Embryonic facial prominence (tissue), 1 donor: ENCODE measurements around the gene PSTPIP2.
"Not testable (repeated sequence)": the region's sequence is repeated elsewhere in the genome, so short reads cannot be mapped to it uniquely, and the experiment has no call there.

Source experiments
- DNase-seq: peaks from one replicate; pipeline ENCODE4 v3.0.0-alpha.2; 2016; ENCODE audit errors: extremely low spot score

PSTPIP2 gene

DNA sequence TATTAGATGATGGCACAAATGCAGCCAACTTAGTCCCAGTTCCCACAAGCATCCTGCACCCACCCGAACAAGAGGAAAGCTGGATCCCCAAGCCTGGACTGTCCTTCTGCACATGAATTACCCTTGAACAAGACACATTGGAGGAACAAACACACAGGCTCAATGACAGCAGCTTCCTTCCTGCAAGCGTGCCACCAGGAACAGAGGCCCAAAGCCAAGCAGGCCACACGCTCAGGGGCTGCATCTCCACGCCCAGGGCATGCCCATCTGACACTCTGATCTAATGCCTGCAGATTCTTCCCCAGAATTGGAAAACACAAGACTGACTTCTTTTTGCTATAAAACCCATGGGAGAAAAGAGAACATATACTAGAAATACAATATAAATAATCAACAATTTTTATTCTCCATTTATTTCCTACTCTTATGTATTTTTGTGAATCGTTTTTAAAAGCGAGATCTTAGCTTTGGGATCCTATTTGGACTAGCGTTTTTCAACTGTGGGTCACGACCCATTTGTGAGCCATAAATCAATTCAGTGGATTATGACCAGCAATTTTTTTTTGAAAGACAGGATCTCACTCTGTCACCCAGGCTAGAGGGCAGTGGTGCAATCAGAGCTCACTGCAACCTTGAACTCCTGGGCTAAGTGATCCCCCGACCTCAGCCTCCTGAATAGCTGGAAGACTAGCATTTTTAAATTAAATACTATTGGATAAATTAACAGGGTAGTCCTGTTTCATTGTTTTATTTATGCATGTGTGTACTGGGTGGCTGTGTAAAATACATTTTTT is 34.4 kb downstream of the PSTPIP2 start:
- no peak for DNase-seq

DNA sequence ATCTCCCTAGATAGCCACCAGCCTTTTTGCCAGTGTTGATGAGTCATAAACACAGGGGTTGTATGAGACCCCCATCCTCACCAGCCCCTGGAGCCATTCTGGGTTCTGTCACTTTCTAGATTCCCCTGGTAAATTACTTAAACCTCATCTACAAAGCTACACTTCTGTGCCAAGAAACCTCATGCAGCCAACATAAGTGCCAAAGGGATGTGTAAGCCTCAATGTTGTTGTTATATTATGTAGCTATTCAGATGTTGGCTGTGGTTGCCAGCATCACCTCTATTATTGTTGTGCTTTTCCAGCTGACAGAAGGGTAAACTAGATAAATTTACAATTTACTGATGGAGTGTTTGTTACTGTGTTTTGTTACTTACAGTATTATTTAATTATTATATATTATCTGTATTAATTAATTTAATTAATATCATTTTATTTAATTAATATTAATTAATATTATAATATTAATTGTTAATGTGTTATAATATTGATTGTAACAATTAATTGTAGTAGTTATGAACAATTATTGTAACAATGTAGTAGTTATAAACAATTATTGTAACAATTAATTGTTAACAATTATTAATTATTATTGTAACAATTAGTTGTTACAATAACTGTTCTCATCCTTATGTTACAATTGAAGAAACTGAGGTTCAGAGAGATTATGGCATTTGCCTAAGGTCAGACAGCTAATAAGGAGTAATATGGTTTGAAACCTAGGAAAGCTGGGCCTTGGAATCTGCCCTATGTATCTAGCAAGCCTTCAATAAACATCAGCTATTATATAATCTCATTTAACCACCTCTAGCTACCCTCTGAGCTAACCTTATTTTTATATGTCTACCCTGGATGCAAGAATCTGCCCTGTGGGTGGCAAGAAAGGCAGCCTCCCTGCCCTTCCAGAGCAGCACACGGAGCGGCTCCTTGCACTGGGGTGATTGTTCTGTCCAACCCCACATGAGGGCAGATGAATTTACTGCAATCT is 36.1 kb downstream of the PSTPIP2 start:
- DNase-seq = no peak

- no peak for DNase-seq
These were observed 37.8 kb downstream of the PSTPIP2 start for GRCh38 chr18:46034230-46034629.

GRCh38 chr18:46031741-46032140 is 40.3 kb downstream of the PSTPIP2 start:
- no peak for DNase-seq

DNA sequence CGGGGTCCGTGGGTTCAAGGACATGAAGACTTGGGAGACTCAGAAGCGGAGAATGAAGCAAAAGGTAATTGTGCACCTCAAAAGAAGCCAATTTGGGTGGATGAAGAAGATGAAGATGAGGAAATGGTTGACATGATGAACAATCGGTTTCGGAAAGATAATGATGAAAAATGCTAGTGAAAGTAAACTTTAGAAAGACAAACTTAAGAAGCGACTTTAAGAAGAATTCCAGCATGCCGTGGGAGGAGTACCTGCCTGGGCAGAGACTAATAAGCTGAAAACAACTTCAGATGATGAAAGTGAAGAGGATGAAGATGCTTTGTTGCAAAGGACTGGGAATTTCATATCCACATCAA is 43.5 kb downstream of the PSTPIP2 start:
- no peak for DNase-seq

GRCh38 chr18:46019936-46020335 is 52.1 kb downstream of the PSTPIP2 start:
- DNase-seq = no peak

GRCh38 chr18:46013484-46014189 is 58.4 kb downstream of the PSTPIP2 start:
- DNase-seq = no peak

DNA sequence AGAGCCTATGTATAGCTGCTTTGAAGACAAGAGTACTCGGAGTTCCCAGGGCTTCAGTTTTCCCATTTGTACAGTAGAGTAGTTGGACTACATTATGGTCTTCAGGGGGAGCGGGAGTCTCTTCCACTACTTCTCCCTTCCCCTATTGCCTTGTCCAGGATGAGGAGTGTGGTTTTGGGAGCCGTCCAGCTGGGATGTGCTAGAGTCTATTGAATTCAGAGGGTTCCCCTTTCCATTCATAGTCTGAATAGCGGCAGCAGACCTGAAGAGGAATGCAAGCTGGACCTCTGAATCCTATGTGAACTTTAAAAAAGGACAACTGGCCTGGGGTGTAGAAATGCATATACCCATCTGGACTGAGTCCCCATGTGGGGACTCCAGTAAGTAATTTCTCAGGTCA is 61.4 kb downstream of the PSTPIP2 start:
- DNase-seq = no peak

DNA sequence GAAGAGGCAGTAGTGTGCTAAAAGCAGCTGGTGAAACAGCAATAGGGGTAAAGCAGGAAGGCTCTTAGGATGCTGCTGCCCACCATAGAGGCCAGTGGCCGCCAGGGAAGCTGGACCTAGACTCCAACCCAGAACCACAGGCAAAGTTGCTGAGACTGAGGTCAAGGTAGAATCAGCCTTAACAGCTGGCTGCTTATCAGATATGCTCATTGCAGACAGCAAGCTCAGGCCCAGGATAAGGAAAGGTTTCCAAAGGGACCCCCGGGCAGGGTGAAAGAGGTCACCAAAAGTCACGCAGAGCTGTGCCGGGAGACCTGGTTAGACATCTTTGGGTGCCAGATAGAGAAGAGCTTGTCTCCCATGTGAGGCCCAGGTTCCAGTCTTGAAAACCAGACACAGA is 62.0 kb downstream of the PSTPIP2 start:
- no peak for DNase-seq

DNA sequence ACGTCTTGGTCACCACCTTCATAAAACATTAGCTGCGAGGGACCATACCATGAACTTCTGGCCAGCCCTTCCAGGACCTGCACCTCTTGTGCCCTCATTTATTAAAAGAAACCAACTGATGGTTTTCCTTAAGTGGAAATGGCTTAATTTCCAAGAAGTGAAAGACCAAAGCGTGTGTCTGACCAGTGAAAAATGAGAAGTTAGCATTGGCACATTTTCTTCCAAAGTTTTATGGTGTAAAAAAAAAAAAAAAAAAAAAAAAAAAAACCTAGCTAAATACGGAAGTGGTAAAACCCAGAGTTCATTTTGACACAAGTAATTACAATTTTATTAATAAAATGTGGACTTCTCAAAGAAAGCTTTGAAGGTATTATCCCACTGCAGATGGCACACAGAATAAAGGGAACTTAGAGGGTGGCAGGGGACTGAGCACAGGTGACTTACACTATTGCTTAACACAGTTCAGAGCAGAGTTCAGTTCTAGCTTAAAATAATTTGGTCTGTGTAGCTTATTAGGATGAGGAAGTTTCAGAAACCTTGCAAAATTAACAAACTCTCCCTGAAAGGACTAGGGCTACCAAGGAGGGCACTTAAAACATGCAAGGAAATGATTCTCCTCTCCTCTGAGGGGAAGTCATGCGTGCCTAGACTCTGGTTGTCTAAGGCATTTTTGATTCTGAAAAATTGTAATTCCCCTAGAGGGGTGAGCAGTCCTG is 62.8 kb downstream of the PSTPIP2 start:
- no peak for DNase-seq

- no peak for DNase-seq
These were observed 63.5 kb downstream of the PSTPIP2 start for GRCh38 chr18:46008531-46008930.

GRCh38 chr18:46007165-46007564 is 64.9 kb downstream of the PSTPIP2 start:
- DNase-seq = no peak

DNA sequence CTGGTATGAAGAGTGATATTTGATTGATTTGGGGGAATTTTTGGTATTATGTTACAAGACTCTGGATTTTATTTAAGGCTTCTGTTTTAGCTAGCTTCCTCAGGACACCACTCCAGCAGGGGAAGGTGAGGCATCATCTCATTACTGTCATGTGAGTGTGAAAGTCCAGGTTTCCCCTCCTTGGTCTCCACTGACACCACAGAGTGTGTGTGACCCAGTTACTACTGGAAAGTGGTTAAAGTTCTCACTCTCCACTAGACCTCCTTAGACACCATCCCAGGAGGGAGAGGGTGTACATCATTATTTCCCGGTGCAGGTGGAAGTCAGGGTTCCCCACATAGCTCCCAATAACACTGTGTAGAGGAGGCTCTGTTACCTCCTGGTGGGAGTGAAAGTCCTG is 69.1 kb downstream of the PSTPIP2 start:
- DNase-seq = no peak

DNA sequence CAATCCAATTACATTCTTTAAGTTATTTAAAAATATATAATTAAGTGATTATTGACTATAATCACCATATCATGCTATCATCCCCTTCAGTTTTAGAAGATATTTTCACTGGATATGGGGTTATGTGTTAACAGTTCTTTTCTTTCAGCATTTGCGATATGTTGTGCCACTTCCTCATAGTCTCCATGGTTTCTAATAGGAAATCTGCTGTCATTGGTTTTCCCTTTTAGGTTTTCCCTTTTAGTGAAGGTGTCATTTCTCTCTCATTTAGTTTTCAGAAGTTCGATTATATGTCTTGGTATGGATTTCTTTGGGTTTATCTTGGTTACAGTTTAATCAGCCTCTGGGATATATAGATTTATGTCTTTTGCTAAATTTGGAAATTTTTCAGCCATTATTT is 70.2 kb downstream of the PSTPIP2 start:
- DNase-seq = no peak

DNA sequence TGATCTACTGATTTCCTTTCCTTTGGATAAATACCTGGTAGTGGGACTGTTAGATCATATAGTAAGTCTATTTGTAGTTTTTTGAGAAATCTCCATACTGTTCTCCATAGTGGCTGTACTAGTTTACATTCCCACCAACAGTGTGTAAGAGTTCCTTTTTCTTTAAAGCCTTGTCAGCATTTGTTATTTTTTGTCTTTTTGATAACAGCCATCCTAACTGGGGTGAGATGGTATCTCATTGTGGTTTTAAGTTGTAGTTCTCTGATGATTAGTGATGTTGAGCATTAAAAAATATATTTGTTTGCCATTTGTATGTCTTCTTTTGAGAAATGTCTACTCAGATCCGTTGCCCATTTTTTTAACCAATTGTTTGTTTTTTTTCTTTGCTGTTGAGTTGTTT is 71.0 kb downstream of the PSTPIP2 start:
- DNase-seq = no peak

DNA sequence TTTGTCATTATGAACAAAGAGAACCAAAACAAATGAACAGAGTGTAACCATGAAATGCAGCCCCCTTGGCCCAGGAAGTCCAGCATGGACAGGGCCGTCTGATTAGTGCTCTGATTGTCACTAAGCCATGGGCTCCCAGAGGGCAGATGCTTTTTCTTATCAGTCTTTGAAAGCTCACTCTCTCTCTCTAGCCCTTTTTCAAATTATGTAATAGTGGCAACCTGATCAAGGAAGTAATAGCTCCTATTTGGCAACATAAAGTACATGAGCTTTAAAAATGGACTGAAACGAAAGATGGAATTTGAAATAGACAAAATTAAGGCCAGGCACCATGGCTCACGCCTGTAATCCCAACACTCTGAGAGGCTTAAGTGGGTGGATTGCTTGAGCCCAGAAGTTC is 72.5 kb downstream of the PSTPIP2 start:
- DNase-seq = no peak

DNA sequence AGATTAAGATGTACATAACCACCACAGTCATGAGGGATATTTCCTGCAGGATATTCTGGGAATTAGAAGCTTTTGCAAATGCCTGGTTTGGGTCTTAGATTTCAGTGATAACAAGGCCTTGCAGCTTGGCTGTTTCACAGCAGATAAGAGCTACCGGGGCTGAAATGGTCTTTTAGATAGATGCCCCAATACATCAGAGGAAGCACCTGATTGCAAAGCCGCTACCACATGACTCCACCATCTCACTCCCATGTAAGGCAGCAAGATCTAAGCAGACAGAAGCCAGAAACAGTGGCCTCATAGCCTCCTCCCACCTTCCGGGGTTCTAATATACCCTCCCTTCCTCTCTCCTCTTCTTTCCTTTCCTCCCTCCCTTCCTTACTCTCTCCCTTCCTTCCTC is 73.8 kb downstream of the PSTPIP2 start:
- DNase-seq = no peak

DNA sequence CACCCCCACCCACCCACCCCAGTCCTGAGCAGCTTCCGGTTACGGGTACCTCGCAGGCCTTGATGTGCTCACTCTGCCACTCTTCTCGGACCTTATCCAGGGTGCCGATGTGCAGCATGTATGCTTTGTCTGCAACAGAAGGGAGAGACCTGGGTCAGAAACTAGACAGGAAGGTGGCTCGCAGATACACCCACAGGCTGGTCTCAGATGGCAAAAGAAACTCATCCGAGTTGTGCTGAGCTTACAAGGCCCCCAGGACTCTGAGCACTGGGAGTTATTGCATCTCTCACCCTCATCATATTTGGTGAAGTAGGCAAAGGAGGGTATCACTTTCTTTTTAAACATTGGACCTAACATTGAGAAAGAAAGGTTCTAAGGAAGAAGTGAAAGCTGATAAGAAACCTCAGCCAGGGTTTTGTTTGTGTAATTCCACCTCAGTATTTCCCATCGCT is 74.3 kb downstream of the PSTPIP2 start:
- DNase-seq = no peak

- DNase-seq = no peak
These were observed 76.6 kb downstream of the PSTPIP2 start for GRCh38 chr18:45995461-45995860.

- DNase-seq = no peak
These were observed 78.6 kb downstream of the PSTPIP2 start for GRCh38 chr18:45993438-45993837.

- not testable (repeated sequence) for DNase-seq
These were observed 79.5 kb downstream of the PSTPIP2 start for GRCh38 chr18:45992527-45992926.

DNA sequence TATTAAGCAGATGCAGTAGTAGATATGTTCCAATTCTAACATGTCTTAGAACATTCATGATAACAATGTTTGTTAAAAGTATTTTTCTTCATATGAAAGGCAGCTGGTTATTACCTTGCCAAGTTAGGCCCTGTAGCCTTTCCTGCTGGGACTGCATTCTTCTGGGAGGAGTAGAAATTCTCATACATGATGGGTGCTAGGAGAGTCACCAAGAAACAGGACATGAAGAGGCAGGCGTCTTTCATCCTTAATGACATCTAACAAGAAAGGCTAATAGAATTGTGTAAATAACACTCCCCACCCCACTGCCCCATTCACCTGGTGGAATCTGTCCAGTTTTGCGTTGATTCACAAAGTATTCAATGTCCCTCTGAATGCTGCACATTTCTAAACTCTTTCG is 80.3 kb downstream of the PSTPIP2 start:
- DNase-seq = no peak
